Bronchial epithelial cell (primary cell): Measurements from ENCODE around the gene RAB40C. TPM values are rescaled to one million over a fixed set of nuclear protein-coding genes. Genes with fewer than 3 reads are reported as not detected.

Experiments used
- DNase-seq: peaks from one replicate; pipeline ENCODE4 v3.0.0-alpha.2; 2010; ENCODE audit warnings: low read depth
- FAIRE-seq: peaks from 2 replicates; lab custom pipeline; 2011; peaks lifted over from hg19 to GRCh38; lab: Jason Lieb, UNC
- H3K27me3 ChIP-seq: 2 replicates; pipeline ENCODE4 v1.5.1; 2011; ENCODE audit warnings: low read length; ENCODE audit not compliant: control insufficient read depth, insufficient read depth
- H3K36me3 ChIP-seq: 2 replicates; pipeline ENCODE4 v1.5.1; 2011; ENCODE audit warnings: low read length; ENCODE audit not compliant: control insufficient read depth, insufficient read depth
- H3K4me3 ChIP-seq: 2 replicates; pipeline ENCODE4 v1.5.1; 2011; ENCODE audit warnings: mild to moderate bottlenecking, low read depth, low read length, control low read depth
- total RNA-seq: library from RNA; depleted of rRNA; stranded (reverse); fragments of >200 nt; gene quantifications from 2 replicates; pipeline ENCODE4 v1.2.1, GENCODE V29; 2014
- TF ChIP-seq, protein P1 (sequence below): IDR thresholded peaks from 2 replicates; pipeline ENCODE4 v1.5.1; 2011; ENCODE audit warnings: mild to moderate bottlenecking, moderate library complexity, low read length, control low read depth, inconsistent platforms; ENCODE audit not compliant: insufficient read depth, severe bottlenecking

Gene RAB40C
- total RNA-seq, 1 donor from 2014 or later: 10.8 TPM

DNA sequence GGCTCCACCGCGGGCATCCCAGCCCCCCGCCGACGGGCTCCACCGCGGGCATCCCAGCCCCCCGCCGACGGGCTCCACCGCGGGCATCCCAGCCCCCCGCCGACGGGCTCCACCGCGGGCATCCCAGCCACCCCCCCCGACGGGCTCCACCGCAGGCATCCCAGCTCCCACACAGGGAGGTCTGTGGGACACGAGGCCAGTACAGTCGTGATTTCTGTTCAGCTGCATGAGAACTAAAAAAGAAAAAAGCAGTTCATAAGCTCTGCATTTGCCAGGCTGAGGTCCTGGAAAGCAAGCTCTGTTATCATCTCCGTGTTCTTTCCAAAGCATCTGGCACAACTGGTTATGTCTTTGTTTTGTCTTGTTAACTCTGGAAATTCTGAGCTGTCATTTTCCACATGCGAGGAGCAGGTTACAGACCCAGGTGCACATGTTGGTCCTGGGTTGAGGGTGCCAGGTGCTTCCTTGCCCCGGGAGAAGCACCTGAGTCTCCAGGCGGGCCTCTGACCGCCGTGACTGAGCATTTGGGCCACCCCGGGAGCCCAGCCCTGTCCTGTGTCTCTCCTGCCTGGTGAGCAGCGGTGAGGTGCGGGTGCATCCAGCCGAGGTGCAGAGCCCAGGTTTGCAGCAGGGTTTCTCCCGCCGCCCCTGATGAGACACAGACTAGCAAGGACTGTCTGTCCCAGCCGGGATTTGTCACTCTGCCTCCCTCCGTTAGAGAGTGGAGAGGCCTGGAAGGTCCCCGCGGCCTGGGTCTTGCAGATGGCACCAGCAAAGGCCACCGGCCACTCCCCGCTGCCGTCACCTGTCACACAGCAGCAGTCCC is 31.0 kb downstream of the RAB40C start:
- H3K4me3 ChIP-seq: no peak overlapping the region
- TF ChIP-seq, protein P1, sequence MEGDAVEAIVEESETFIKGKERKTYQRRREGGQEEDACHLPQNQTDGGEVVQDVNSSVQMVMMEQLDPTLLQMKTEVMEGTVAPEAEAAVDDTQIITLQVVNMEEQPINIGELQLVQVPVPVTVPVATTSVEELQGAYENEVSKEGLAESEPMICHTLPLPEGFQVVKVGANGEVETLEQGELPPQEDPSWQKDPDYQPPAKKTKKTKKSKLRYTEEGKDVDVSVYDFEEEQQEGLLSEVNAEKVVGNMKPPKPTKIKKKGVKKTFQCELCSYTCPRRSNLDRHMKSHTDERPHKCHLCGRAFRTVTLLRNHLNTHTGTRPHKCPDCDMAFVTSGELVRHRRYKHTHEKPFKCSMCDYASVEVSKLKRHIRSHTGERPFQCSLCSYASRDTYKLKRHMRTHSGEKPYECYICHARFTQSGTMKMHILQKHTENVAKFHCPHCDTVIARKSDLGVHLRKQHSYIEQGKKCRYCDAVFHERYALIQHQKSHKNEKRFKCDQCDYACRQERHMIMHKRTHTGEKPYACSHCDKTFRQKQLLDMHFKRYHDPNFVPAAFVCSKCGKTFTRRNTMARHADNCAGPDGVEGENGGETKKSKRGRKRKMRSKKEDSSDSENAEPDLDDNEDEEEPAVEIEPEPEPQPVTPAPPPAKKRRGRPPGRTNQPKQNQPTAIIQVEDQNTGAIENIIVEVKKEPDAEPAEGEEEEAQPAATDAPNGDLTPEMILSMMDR: no peak
- DNase-seq (no peak), FAIRE-seq (no peak)
- H3K27me3 ChIP-seq: peaks cover 2% of the 10 kb centered on the region
- H3K36me3 ChIP-seq: peaks cover 3% of the 10 kb centered on the region

DNA sequence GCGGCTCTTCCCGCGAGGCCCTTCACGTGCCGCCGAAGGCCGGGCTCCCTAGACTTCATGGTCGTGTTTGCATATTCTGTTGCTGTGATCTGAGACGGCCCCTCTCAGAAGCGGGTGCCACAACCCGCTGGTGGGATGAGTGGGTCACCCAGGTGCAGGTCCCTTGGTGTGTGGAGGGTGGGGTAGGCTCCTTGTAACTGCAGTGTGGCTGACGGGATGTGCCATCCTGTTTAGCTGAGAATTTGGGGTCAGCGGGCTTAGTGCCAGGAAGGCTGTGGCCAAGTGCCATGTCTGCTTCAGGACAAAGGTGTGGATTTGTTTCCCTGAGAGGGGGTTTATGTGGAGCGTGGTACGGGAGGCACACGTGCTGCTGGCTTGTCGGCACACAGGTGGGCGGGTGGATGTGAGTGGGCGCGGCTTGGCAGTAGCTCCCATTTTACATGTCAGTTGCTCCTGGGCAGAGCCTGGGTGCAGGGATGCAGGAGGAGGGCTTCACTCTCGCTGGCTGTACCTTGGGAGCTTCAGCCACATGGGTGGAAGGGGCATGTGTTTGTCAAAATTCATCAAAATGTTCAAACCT is 31.8 kb downstream of the RAB40C start:
- peaks cover 2% of the 10 kb centered on the region for H3K27me3 ChIP-seq
- TF ChIP-seq, protein P1: no peak
- no peak for DNase-seq
- H3K4me3 ChIP-seq: no peak overlapping the region
- H3K36me3 ChIP-seq: peaks cover 3% of the 10 kb centered on the region
- no peak for FAIRE-seq

DNA sequence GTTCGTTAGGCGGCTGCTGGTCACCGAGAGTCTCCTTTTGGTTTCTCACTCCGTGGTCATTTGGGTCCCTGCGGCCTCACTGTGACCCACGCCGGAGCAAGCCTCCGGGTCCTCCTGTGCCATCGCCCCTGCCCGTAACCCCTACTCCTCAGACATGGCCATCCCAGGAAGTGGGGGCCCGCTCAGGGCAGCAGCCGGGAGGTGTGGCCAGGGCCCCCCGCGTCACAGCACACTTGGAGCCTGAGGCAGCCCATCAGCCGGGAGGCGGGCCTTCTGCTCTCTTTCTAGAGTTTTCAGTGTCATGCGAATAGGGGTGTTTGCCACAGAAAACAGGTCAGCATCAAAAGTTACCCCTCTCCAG is 33.0 kb downstream of the RAB40C start:
- DNase-seq (no peak), FAIRE-seq (no peak)
- Histone ChIP-seq H3K36me3 (peaks cover 3% of the 10 kb centered on the region), H3K27me3 (peaks cover 2% of the 10 kb centered on the region), H3K4me3 (no peak overlapping the region)
- TF ChIP-seq, protein P1: no peak

DNA sequence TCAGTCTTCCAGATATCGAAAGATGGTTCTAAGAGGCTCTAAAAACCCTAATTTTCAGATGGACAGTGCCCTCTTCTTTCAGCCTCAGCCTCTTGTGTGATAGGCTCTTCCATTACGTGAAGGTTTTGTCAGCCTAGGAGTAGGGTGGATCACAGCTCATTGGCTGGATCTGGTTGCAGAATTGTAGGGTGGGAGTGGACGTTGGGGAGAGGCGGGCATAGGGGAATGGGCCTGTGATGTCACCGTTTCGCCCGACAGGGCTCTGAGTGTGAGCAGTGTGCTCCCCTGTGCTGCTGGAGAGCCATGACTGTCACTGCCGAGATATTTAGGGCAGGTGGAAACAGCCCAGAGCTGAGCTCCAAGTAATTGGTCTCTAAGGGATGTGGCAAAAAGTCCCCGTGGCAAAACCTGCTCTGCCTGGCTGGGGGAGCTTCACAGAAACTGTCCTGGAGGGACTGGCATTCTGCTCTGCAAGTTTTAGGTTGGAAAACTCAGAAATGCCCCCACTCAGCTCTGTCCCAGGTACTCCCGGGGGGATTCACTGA is 34.7 kb downstream of the RAB40C start:
- no peak for DNase-seq
- TF ChIP-seq, protein P1: no peak
- H3K4me3 ChIP-seq: no peak overlapping the region
- no peaks in the 10 kb centered on the region for H3K27me3 ChIP-seq
- FAIRE-seq: no peak
- H3K36me3 ChIP-seq: peaks cover 3% of the 10 kb centered on the region

DNA sequence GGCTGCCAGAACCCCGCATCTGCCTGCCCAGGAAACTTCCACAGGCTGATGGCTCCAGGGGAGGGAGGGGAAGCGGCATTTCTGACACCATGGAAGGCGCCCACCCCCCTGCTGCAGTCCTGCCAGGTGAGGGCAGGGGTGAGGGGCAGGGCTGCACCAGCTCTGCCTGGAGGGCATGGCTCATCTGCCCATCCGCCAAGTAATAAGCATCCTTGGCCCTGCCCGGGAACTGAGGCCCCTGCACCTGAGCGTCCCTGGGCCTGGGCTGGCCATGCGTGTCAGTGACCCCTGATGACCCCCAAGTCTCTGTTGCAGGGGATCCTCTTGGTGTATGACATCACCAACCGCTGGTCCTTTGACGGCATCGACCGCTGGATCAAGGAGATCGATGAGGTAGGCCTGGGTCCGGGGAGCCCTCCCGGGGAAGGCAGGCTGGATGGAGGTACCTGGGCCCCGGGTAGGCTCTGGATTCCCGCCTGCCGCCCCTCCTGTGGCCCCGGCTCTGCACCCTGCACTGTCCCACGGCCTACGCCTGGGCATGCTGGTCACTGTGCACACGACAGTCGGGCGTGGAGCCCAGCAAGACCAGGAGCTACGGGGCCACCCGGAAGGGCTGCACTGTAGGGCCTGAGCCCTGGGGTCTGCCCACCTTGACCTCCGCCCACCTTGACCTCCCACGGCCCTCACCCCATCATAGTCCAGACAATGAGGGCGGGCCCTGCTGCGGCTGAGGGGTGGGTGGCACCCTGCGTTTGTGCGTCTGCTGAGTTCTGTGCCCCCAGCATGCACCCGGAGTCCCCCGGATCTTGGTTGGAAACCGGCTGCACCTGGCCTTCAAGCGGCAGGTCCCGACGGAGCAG is 35.5 kb downstream of the RAB40C start:
- no peaks in the 10 kb centered on the region for H3K27me3 ChIP-seq
- DNase-seq (no peak), FAIRE-seq (no peak)
- no peak overlapping the region for H3K4me3 ChIP-seq
- peaks cover 3% of the 10 kb centered on the region for H3K36me3 ChIP-seq
- TF ChIP-seq, protein P1: no peak
